ENCODE results near the gene CCR5AS.
A peak's percentile ranks its signal among the peaks of the same experiment; 100 is the strongest.

Gene CCR5AS

GRCh38 chr3:46365737-46366524 is 40.9 kb downstream of the CCR5AS start:
- Mint-ChIP-seq H3K36me3 (ENCODE audit: unreplicated experiment) (no peaks in the 10 kb centered on the region), H3K4me3 (ENCODE audit: unreplicated experiment) (no peak overlapping the region), H3K27me3 (ENCODE audit: unreplicated experiment) (peaks cover 50% of the 10 kb centered on the region), H3K9me3 (ENCODE audit: unreplicated experiment) (no peaks in the 10 kb centered on the region), H3K27ac (ENCODE audit: unreplicated experiment) (no peak overlapping the region), H3K4me1 (ENCODE audit: unreplicated experiment) (no peaks in the 10 kb centered on the region)
- peak; percentile 56 for DNase-seq (ENCODE audit: extremely low spot score, unreplicated experiment)
- no peak for TF ChIP-seq CTCF (IDR thresholded peaks at IDR 0.05)

GRCh38 chr3:46365041-46365440 is 41.8 kb downstream of the CCR5AS start:
- no peak overlapping the region for H3K27ac Mint-ChIP-seq (ENCODE audit: unreplicated experiment)
- H3K27me3 Mint-ChIP-seq (ENCODE audit: unreplicated experiment), result peaks cover 42% of the 10 kb centered on the region
- no peak for DNase-seq (ENCODE audit: extremely low spot score, unreplicated experiment)
- H3K9me3 Mint-ChIP-seq (ENCODE audit: unreplicated experiment), result no peaks in the 10 kb centered on the region
- no peak for TF ChIP-seq CTCF (IDR thresholded peaks at IDR 0.05)
- H3K4me3 Mint-ChIP-seq (ENCODE audit: unreplicated experiment), result no peak overlapping the region
- no peaks in the 10 kb centered on the region for H3K4me1 Mint-ChIP-seq (ENCODE audit: unreplicated experiment)
- no peaks in the 10 kb centered on the region for H3K36me3 Mint-ChIP-seq (ENCODE audit: unreplicated experiment)

GRCh38 chr3:46361408-46362283 is 45.2 kb downstream of the CCR5AS start:
- TF ChIP-seq CTCF (IDR thresholded peaks at IDR 0.05), result no peak
- peak; percentile 40 for DNase-seq (ENCODE audit: extremely low spot score, unreplicated experiment)
- peaks cover 28% of the 10 kb centered on the region for H3K27me3 Mint-ChIP-seq (ENCODE audit: unreplicated experiment)
- H3K4me3 Mint-ChIP-seq (ENCODE audit: unreplicated experiment), result no peak overlapping the region
- H3K9me3 Mint-ChIP-seq (ENCODE audit: unreplicated experiment), result no peaks in the 10 kb centered on the region
- H3K27ac Mint-ChIP-seq (ENCODE audit: unreplicated experiment), result no peak overlapping the region
- no peaks in the 10 kb centered on the region for H3K4me1 Mint-ChIP-seq (ENCODE audit: unreplicated experiment)
- no peaks in the 10 kb centered on the region for H3K36me3 Mint-ChIP-seq (ENCODE audit: unreplicated experiment)

- Mint-ChIP-seq H3K27ac (ENCODE audit: unreplicated experiment) (no peak overlapping the region), H3K4me1 (ENCODE audit: unreplicated experiment) (no peaks in the 10 kb centered on the region), H3K9me3 (ENCODE audit: unreplicated experiment) (no peaks in the 10 kb centered on the region), H3K27me3 (ENCODE audit: unreplicated experiment) (peaks cover 32% of the 10 kb centered on the region), H3K4me3 (ENCODE audit: unreplicated experiment) (no peak overlapping the region), H3K36me3 (ENCODE audit: unreplicated experiment) (no peaks in the 10 kb centered on the region)
- DNase-seq (ENCODE audit: extremely low spot score, unreplicated experiment), result peak; percentile 60
- TF ChIP-seq CTCF (IDR thresholded peaks at IDR 0.05), result no peak
Observed at GRCh38 chr3:46360907-46361306, 46.0 kb downstream of the CCR5AS start.

Data from osteocyte (in vitro differentiated cells).